ENCODE results near the gene THTPA.

Gene THTPA

DNA sequence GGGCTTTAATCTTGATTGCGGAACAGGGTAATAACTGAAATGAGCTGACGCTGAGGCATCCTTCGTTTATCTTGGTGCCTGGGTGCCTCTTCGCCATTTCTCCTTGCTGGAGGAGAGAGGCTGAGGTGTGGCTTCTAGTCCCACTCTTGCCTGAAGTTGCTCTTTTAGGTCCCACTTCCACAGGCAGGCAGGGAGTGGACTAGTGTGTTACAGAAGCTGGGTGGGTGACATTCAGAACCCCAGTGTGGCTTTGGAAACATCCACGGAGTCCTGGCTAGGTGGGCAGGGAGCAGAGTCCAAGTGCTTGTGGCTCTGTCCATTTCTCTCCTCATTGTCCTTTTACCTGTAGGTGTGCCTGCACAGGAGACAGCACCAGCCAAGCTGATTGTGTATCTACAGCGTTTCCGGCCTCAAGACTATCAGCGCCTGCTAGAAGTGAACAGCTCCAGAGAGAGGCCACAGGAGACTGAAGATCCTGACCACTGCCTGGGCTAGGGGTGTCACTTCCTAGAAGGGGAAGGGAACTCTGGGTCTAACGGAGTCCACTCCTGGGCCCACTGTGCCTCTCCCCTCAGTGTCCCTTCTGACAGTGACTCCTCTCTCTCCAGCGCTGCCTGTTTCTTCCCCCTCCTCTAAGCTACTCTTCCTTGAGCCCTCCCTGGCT is 2.4 kb downstream of the THTPA start:
- TF ChIP-seq POLR2AphosphoS5 (IDR thresholded peaks at IDR 0.05; ENCODE audit: low read depth, low read length) (no peak), FOXP2 (optimal IDR thresholded peaks at IDR 0.05; ENCODE audit: borderline replicate concordance, extremely low read depth, extremely low read length, insufficient read depth) (no peak), TAF1 (IDR thresholded peaks at IDR 0.05; ENCODE audit: borderline replicate concordance, insufficient read depth, low read length) (no peak), SIN3A (IDR thresholded peaks at IDR 0.05; ENCODE audit: borderline replicate concordance, insufficient read depth, low read length) (no peak)
- TF ChIP-seq, protein P1, sequence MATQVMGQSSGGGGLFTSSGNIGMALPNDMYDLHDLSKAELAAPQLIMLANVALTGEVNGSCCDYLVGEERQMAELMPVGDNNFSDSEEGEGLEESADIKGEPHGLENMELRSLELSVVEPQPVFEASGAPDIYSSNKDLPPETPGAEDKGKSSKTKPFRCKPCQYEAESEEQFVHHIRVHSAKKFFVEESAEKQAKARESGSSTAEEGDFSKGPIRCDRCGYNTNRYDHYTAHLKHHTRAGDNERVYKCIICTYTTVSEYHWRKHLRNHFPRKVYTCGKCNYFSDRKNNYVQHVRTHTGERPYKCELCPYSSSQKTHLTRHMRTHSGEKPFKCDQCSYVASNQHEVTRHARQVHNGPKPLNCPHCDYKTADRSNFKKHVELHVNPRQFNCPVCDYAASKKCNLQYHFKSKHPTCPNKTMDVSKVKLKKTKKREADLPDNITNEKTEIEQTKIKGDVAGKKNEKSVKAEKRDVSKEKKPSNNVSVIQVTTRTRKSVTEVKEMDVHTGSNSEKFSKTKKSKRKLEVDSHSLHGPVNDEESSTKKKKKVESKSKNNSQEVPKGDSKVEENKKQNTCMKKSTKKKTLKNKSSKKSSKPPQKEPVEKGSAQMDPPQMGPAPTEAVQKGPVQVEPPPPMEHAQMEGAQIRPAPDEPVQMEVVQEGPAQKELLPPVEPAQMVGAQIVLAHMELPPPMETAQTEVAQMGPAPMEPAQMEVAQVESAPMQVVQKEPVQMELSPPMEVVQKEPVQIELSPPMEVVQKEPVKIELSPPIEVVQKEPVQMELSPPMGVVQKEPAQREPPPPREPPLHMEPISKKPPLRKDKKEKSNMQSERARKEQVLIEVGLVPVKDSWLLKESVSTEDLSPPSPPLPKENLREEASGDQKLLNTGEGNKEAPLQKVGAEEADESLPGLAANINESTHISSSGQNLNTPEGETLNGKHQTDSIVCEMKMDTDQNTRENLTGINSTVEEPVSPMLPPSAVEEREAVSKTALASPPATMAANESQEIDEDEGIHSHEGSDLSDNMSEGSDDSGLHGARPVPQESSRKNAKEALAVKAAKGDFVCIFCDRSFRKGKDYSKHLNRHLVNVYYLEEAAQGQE (IDR thresholded peaks at IDR 0.05; ENCODE audit: insufficient read depth in 1 of 2, low read depth in 2 of 2, low read length in 2 of 2) = no peak

DNA sequence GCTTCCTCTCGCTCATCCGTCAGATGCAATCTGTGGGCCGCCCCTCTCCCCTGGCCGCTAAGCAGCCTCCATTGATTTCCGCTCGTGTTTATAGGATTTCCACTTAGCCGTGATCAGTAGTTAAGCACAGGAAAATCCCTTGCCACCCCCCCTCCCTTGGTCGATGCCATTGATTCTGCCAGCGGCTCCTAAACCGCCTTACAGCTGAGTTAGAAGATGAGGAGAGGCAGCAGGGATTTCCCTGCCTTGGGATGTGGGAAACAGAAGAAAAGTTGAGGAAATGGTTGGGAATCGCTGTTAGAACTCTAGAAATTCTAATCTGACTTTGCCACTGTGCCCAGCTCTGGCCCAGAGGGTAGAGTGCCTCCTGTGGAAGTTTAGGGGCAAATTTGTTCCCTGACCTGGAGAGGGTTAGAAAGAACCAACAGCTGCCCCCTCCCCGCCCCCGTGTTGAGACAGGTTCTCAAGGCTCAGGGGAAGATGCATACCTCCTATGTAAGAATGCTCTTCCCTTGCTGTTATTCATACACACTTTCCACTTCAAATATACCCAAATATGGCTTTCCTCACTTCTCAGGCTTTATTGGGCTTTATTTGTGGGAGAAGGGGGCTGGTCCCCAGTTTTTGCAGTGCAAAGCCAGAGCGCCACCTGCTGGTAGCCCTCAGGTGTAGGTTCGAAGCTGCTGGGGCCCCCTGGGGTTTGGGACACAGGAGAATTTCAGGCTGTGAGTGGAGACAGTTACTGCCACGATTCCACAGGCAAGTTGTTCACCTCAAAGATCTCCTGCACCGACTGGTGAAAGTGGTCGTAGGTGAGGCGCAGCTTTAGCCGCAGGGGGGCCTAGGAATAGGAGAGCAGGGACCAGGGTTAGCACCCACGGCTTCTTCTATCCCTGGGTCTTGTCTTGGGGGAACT is 3.2 kb downstream of the THTPA start:
- TF ChIP-seq POLR2AphosphoS5 (IDR thresholded peaks at IDR 0.05; ENCODE audit: low read depth, low read length) = no peak
- TF ChIP-seq FOXP2 (optimal IDR thresholded peaks at IDR 0.05; ENCODE audit: borderline replicate concordance, extremely low read depth, extremely low read length, insufficient read depth) = no peak
- TF ChIP-seq, protein P1 (IDR thresholded peaks at IDR 0.05; ENCODE audit: insufficient read depth in 1 of 2, low read depth in 2 of 2, low read length in 2 of 2) = no peak
- no peak for TF ChIP-seq SIN3A (IDR thresholded peaks at IDR 0.05; ENCODE audit: borderline replicate concordance, insufficient read depth, low read length)
- no peak for TF ChIP-seq TAF1 (IDR thresholded peaks at IDR 0.05; ENCODE audit: borderline replicate concordance, insufficient read depth, low read length)

DNA sequence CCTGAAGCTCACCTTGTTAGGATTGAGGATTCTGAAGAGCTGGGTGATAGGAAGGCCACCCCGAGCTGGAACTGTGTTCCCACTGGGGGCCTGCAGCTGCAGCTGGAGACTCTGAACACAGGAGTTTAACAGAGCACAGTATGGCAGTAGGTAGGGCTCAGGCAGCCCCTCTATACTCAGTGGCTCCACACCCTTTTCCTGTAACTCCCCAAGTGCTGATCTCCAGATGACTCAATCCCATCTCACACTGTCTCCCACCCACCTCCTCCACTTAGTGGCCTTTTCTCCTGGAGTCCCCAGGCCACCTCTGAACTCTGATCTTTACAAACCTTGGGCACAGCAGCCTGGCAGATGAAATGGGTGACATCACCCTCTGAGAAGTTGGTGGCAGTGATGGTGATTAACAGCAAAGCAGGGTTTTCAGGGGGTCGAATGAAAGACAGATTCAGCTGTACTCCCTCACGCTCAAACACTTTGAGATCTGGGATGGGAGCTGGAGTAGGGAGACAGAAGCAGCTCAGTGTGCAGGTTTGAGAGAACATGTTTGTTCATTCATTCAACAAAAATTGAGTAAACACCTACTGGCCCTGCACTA is 4.0 kb downstream of the THTPA start:
- TF ChIP-seq SIN3A (IDR thresholded peaks at IDR 0.05; ENCODE audit: borderline replicate concordance, insufficient read depth, low read length) (no peak), FOXP2 (optimal IDR thresholded peaks at IDR 0.05; ENCODE audit: borderline replicate concordance, extremely low read depth, extremely low read length, insufficient read depth) (no peak), POLR2AphosphoS5 (IDR thresholded peaks at IDR 0.05; ENCODE audit: low read depth, low read length) (no peak), TAF1 (IDR thresholded peaks at IDR 0.05; ENCODE audit: borderline replicate concordance, insufficient read depth, low read length) (no peak)
- TF ChIP-seq, protein P1 (IDR thresholded peaks at IDR 0.05; ENCODE audit: insufficient read depth in 1 of 2, low read depth in 2 of 2, low read length in 2 of 2) = no peak

DNA sequence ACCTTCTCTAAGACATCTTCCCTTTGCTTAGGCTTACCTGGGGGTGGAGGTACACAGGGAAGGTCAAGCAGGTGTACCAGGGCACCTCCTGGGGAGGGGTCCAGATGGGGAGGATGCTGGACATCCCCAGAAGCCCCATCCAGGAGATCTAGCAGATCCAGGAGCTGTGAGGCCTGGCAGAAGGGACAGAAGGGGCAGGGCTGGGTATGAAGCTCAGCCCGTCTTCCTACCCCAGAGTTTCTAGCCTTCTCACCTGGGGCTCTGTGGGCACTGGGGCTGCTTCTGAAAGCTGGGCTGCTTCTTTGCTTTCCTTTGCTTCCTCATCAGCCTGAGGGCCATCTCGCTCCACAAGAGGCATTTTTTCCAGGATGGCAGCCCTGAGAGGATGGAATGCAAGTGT is 5.2 kb downstream of the THTPA start:
- no peak for TF ChIP-seq SIN3A (IDR thresholded peaks at IDR 0.05; ENCODE audit: borderline replicate concordance, insufficient read depth, low read length)
- TF ChIP-seq TAF1 (IDR thresholded peaks at IDR 0.05; ENCODE audit: borderline replicate concordance, insufficient read depth, low read length) = no peak
- TF ChIP-seq POLR2AphosphoS5 (IDR thresholded peaks at IDR 0.05; ENCODE audit: low read depth, low read length) = no peak
- no peak for TF ChIP-seq FOXP2 (optimal IDR thresholded peaks at IDR 0.05; ENCODE audit: borderline replicate concordance, extremely low read depth, extremely low read length, insufficient read depth)
- TF ChIP-seq, protein P1 (IDR thresholded peaks at IDR 0.05; ENCODE audit: insufficient read depth in 1 of 2, low read depth in 2 of 2, low read length in 2 of 2) = no peak

Measured in PFSK-1 (cell line).